Amygdala (tissue), 56 donors: ENCODE results near the gene DUS1L.

Experiments used
- DNase-seq, 56 donors: peaks; one replicate each; lab custom pipeline; 2025; lab: John Stamatoyannopoulos, UW

The DUS1L gene

GRCh38 chr17:82031303-82031884, 34.2 kb downstream of the DUS1L start, which contains the start of gene RAC3:
Gene RAC3 (plus strand): TSS chr17:82031678. CDS start chr17:82031762, 84 bp downstream.
- DNase-seq = peak in 3 of 56 donors; percentile 14 to 46 (median 23)

GRCh38 chr17:82030470-82031302, 34.9 kb downstream of the DUS1L start:
- DNase-seq = peak in 54 of 56 donors; percentile 6 to 88 (median 72)

- DNase-seq = no peak
Observed at GRCh38 chr17:82029990-82030469, 35.6 kb downstream of the DUS1L start.

GRCh38 chr17:82029391-82029790, 36.2 kb downstream of the DUS1L start:
- peak in 2 of 56 donors; percentile 13 to 19 for DNase-seq

GRCh38 chr17:82028966-82029365, 36.6 kb downstream of the DUS1L start:
- DNase-seq = no peak

- no peak for DNase-seq
Observed at GRCh38 chr17:82028246-82028645, 37.4 kb downstream of the DUS1L start.

GRCh38 chr17:82025401-82026107, 40.0 kb downstream of the DUS1L start:
- no peak for DNase-seq

GRCh38 chr17:82024859-82025258, 40.7 kb downstream of the DUS1L start:
- no peak for DNase-seq

- DNase-seq = peak in 1 of 56 donors; percentile 42
Observed at GRCh38 chr17:82023447-82024241, 42.0 kb downstream of the DUS1L start.

GRCh38 chr17:82022981-82023446, 42.6 kb downstream of the DUS1L start, which contains the start of gene LRRC45:
Gene LRRC45 (plus strand): TSS chr17:82023305. CDS start chr17:82023644, 339 bp downstream.
- DNase-seq = peak; percentile 77 to 100 (median 100)

- DNase-seq = peak in 1 of 56 donors; percentile 52
Observed at GRCh38 chr17:82022310-82022980, 43.2 kb downstream of the DUS1L start, which contains the start of gene CENPX. Gene CENPX (minus strand): TSS chr17:82022878. CDS start chr17:82022861, 17 bp downstream.

- no peak for DNase-seq
Observed at GRCh38 chr17:82021900-82022309, 43.7 kb downstream of the DUS1L start.

- DNase-seq = peak in 53 of 56 donors; percentile 7 to 85 (median 53)
Observed at GRCh38 chr17:82021107-82021899, 44.3 kb downstream of the DUS1L start.

- DNase-seq = peak in 4 of 56 donors; percentile 41 to 58 (median 52)
Observed at GRCh38 chr17:82020572-82021106, 45.0 kb downstream of the DUS1L start.

GRCh38 chr17:82019690-82020571, 45.7 kb downstream of the DUS1L start:
- DNase-seq = peak in 6 of 56 donors; percentile 21 to 55 (median 28)

- DNase-seq = no peak
Observed at GRCh38 chr17:82018989-82019689, 46.5 kb downstream of the DUS1L start.
